ENCODE results near the gene CASP10.

The CASP10 gene

DNA sequence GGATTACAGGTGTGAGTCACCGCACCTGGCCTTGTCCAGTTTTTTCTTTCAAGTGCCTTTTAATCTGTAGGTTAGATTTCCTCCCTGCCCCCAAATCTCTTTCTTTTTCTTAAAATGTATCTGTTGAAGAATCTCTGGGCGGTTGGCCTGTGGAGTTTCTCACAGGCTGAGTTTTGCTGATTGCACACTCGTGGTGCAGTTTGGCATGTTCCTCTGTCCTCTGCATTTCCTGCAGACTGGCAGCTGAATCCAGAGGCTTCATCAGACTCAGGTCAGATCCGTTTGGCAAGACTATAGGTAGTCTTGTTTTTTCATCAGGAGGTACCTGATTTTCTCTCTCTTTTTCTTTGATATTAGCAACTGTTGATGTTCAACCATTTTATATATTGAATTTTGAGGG, 5.5 kb downstream of the CASP10 start:
- no peak overlapping the region for H3K18ac ChIP-seq (ENCODE audit: low read depth in 1 of 2, low read length in 2 of 2)
- no peak overlapping the region for H3K14ac ChIP-seq (ENCODE audit: low read length in 2 of 2)
- H3K4me2 ChIP-seq (ENCODE audit: low read length, poor library complexity, severe bottlenecking) = no peak overlapping the region

DNA sequence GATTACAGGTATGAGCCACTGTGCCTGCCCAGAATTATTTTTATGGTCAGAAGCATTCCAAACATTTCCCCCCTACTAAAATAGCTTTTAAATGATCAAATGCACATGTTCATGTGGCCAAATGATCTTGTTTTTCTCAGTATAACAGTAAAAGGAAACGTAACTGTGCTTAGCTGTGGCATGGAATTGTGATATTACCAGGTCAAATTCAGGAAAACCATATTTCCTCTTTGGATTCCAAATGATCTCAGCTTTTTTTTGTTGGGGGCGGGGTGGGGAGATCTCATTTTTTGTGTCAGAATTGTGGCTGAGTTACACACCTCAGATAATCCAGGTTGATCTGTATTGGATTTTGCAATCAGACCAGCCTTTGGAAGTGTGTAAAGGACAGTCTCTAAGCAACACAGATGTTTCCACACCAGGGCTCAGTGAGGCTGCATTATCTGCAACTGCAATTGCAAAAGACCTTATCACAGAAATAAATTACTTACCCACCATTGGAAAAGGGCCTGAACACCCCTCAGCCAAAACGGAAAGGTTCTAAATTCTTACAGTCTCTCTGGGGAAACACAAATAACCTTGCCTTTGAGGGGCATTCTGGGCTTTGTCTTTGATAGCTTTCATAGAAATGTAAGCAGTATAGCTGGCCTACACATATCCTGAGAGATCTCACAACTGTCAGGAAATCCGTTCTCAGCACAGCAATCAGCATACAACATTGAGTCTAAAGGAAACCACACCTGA, 8.4 kb downstream of the CASP10 start:
- no peak overlapping the region for H3K18ac ChIP-seq (ENCODE audit: low read depth in 1 of 2, low read length in 2 of 2)
- H3K27me3 ChIP-seq (ENCODE audit: control insufficient read depth in 1 of 2, insufficient read depth in 1 of 2, low read length in 2 of 2) = no peaks in the 10 kb centered on the region
- H2BK12ac ChIP-seq (ENCODE audit: low read length in 2 of 2) = no peak overlapping the region
- H2BK5ac ChIP-seq (ENCODE audit: low read depth, low read length, poor library complexity, severe bottlenecking) = no peak overlapping the region
- H3K9ac ChIP-seq (ENCODE audit: low read length) = no peak overlapping the region
- no peak overlapping the region for H4K8ac ChIP-seq (ENCODE audit: low read length)
- H3K23ac ChIP-seq (ENCODE audit: low read length in 2 of 2) = no peak overlapping the region
- no peak for DNase-seq
- no peak overlapping the region for H2BK15ac ChIP-seq (ENCODE audit: low read depth, poor library complexity, severe bottlenecking)
- H3K4me2 ChIP-seq (ENCODE audit: low read length, poor library complexity, severe bottlenecking) = no peak overlapping the region
- H2BK120ac ChIP-seq (ENCODE audit: low read depth, low read length) = no peak overlapping the region
- WGBS = 78% methylated on average over 4 of the region's 4 CpGs
- no peak overlapping the region for H3K4me3 ChIP-seq (ENCODE audit: insufficient read depth in 1 of 2, low read depth in 1 of 2, low read length in 2 of 2)
- H3K27ac ChIP-seq (ENCODE audit: low read length, poor library complexity, severe bottlenecking) = no peak overlapping the region
- no peaks in the 10 kb centered on the region for H3K9me3 ChIP-seq (ENCODE audit: control insufficient read depth, low read length)
- H2AK5ac ChIP-seq (ENCODE audit: low read length, severe bottlenecking) = no peak overlapping the region
- no peaks in the 10 kb centered on the region for H3K4me1 ChIP-seq (ENCODE audit: control insufficient read depth, insufficient read depth, low read depth, low read length)
- H3K4ac ChIP-seq (ENCODE audit: low read depth in 1 of 2, low read length in 2 of 2) = no peak overlapping the region
- peaks cover 0 to 18% of the 10 kb centered on the region in 2 experiments for H3K36me3 ChIP-seq (ENCODE audit: control insufficient read depth in 1 of 2, insufficient read depth in 2 of 2, low read depth in 1 of 2, low read length in 2 of 2)
- no peak overlapping the region for H3K14ac ChIP-seq (ENCODE audit: low read length in 2 of 2)
- H4K91ac ChIP-seq (ENCODE audit: low read length) = no peak overlapping the region
- no peaks in the 10 kb centered on the region for H3K79me1 ChIP-seq (replicated peaks; ENCODE audit: low read length, poor library complexity, severe bottlenecking)
- no peak overlapping the region for H2AFZ ChIP-seq (ENCODE audit: low read depth, low read length)

More for the DNA sequence above, 5.5 kb downstream of the CASP10 start:
- Histone ChIP-seq H2BK15ac (ENCODE audit: low read depth, poor library complexity, severe bottlenecking) (no peak overlapping the region), H3K9ac (ENCODE audit: low read length) (no peak overlapping the region), H2BK120ac (ENCODE audit: low read depth, low read length) (no peak overlapping the region), H2BK5ac (ENCODE audit: low read depth, low read length, poor library complexity, severe bottlenecking) (no peak overlapping the region), H3K4me3 (ENCODE audit: insufficient read depth in 1 of 2, low read depth in 1 of 2, low read length in 2 of 2) (no peak overlapping the region), H4K8ac (ENCODE audit: low read length) (no peak overlapping the region), H3K27me3 (ENCODE audit: control insufficient read depth in 1 of 2, insufficient read depth in 1 of 2, low read length in 2 of 2) (no peaks in the 10 kb centered on the region), H3K36me3 (ENCODE audit: control insufficient read depth in 1 of 2, insufficient read depth in 2 of 2, low read depth in 1 of 2, low read length in 2 of 2) (peaks cover 0 to 13% of the 10 kb centered on the region in 2 experiments), H3K23ac (ENCODE audit: low read length in 2 of 2) (no peak overlapping the region), H2AFZ (ENCODE audit: low read depth, low read length) (no peak overlapping the region), H3K9me3 (ENCODE audit: control insufficient read depth, low read length) (no peaks in the 10 kb centered on the region), H3K27ac (ENCODE audit: low read length, poor library complexity, severe bottlenecking) (no peak overlapping the region), H3K4me1 (ENCODE audit: control insufficient read depth, insufficient read depth, low read depth, low read length) (no peaks in the 10 kb centered on the region), H2AK5ac (ENCODE audit: low read length, severe bottlenecking) (no peak overlapping the region), H2BK12ac (ENCODE audit: low read length in 2 of 2) (no peak overlapping the region), H3K79me1 (replicated peaks; ENCODE audit: low read length, poor library complexity, severe bottlenecking) (no peaks in the 10 kb centered on the region), H4K91ac (ENCODE audit: low read length) (no peak overlapping the region), H3K4ac (ENCODE audit: low read depth in 1 of 2, low read length in 2 of 2) (no peak overlapping the region)
- no peak for DNase-seq
- 94% methylated on average over 2 of the region's 4 CpGs for WGBS

DNA sequence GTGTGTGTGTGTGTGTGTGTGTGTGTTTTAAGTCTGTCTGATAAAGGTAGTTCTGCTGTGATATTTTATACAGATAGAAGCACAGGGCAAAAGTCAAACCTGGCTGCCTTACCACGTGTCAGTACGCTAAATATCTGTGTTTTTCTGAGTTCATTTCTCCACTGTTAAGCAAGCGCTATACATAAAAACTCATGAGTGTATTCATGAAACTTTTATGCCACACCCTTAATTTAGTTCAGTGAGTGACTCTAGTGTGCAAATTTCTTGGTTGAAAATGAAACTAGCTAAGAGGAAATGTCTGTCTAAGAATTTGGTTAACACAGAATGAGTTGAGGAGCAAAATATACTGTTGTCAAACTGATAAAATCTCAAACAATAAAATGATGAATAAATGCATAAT, 11.2 kb downstream of the CASP10 start:
- no peak overlapping the region for H2BK12ac ChIP-seq (ENCODE audit: low read length in 2 of 2)
- H3K4me3 ChIP-seq (ENCODE audit: insufficient read depth in 1 of 2, low read depth in 1 of 2, low read length in 2 of 2) = no peak overlapping the region
- H3K4me1 ChIP-seq (ENCODE audit: control insufficient read depth, insufficient read depth, low read depth, low read length) = no peaks in the 10 kb centered on the region
- H3K4ac ChIP-seq (ENCODE audit: low read depth in 1 of 2, low read length in 2 of 2) = no peak overlapping the region
- H2AK5ac ChIP-seq (ENCODE audit: low read length, severe bottlenecking) = no peak overlapping the region
- no peak overlapping the region for H2BK120ac ChIP-seq (ENCODE audit: low read depth, low read length)
- no peak overlapping the region for H3K14ac ChIP-seq (ENCODE audit: low read length in 2 of 2)
- H3K9ac ChIP-seq (ENCODE audit: low read length) = no peak overlapping the region
- no peak overlapping the region for H2AFZ ChIP-seq (ENCODE audit: low read depth, low read length)
- WGBS = 90% methylated on average over 2 of the region's 3 CpGs
- H2BK5ac ChIP-seq (ENCODE audit: low read depth, low read length, poor library complexity, severe bottlenecking) = no peak overlapping the region
- H3K27me3 ChIP-seq (ENCODE audit: control insufficient read depth in 1 of 2, insufficient read depth in 1 of 2, low read length in 2 of 2) = no peaks in the 10 kb centered on the region
- peaks cover 0 to 26% of the 10 kb centered on the region in 2 experiments for H3K36me3 ChIP-seq (ENCODE audit: control insufficient read depth in 1 of 2, insufficient read depth in 2 of 2, low read depth in 1 of 2, low read length in 2 of 2)
- H3K79me1 ChIP-seq (replicated peaks; ENCODE audit: low read length, poor library complexity, severe bottlenecking) = no peaks in the 10 kb centered on the region
- H4K8ac ChIP-seq (ENCODE audit: low read length) = no peak overlapping the region
- no peak overlapping the region for H2BK15ac ChIP-seq (ENCODE audit: low read depth, poor library complexity, severe bottlenecking)
- no peaks in the 10 kb centered on the region for H3K9me3 ChIP-seq (ENCODE audit: control insufficient read depth, low read length)
- H3K4me2 ChIP-seq (ENCODE audit: low read length, poor library complexity, severe bottlenecking) = no peak overlapping the region
- no peak for DNase-seq
- no peak overlapping the region for H3K23ac ChIP-seq (ENCODE audit: low read length in 2 of 2)
- no peak overlapping the region for H4K91ac ChIP-seq (ENCODE audit: low read length)
- no peak overlapping the region for H3K27ac ChIP-seq (ENCODE audit: low read length, poor library complexity, severe bottlenecking)
- H3K18ac ChIP-seq (ENCODE audit: low read depth in 1 of 2, low read length in 2 of 2) = no peak overlapping the region

DNA sequence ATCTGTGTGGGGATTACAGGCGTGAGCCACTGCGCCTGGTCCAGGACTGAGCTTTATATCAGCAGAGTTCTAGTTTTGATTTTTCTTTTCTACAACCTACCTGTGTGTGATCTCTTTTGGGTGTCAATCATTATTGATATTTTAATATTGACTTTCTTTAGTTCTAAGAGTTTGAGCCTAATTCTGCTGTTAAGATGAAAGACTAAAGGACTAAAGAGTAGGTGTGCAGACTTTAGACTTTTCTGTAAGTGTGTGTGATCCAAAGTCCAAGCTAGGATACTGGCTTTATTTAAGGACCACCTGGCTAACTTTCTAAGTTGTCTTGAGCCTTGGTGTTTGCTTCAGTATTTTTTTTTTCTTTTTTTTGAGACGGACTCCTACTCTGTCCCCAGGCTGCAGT, 12.4 kb downstream of the CASP10 start:
- H2BK5ac ChIP-seq (ENCODE audit: low read depth, low read length, poor library complexity, severe bottlenecking) = no peak overlapping the region
- 73% methylated on average over 3 of the region's 3 CpGs for WGBS

More for the DNA sequence above, 12.4 kb downstream of the CASP10 start:
- H2BK15ac ChIP-seq (ENCODE audit: low read depth, poor library complexity, severe bottlenecking) = no peak overlapping the region
- no peak for DNase-seq
- no peaks in the 10 kb centered on the region for H3K79me1 ChIP-seq (replicated peaks; ENCODE audit: low read length, poor library complexity, severe bottlenecking)
- no peak overlapping the region for H3K14ac ChIP-seq (ENCODE audit: low read length in 2 of 2)
- no peak overlapping the region for H3K23ac ChIP-seq (ENCODE audit: low read length in 2 of 2)
- H3K18ac ChIP-seq (ENCODE audit: low read depth in 1 of 2, low read length in 2 of 2) = no peak overlapping the region
- no peak overlapping the region for H3K4ac ChIP-seq (ENCODE audit: low read depth in 1 of 2, low read length in 2 of 2)
- H3K27me3 ChIP-seq (ENCODE audit: control insufficient read depth in 1 of 2, insufficient read depth in 1 of 2, low read length in 2 of 2) = no peaks in the 10 kb centered on the region
- no peak overlapping the region for H2AFZ ChIP-seq (ENCODE audit: low read depth, low read length)
- no peak overlapping the region for H4K91ac ChIP-seq (ENCODE audit: low read length)
- H3K9me3 ChIP-seq (ENCODE audit: control insufficient read depth, low read length) = no peaks in the 10 kb centered on the region
- H3K4me2 ChIP-seq (ENCODE audit: low read length, poor library complexity, severe bottlenecking) = no peak overlapping the region
- peaks cover 0 to 21% of the 10 kb centered on the region in 2 experiments for H3K36me3 ChIP-seq (ENCODE audit: control insufficient read depth in 1 of 2, insufficient read depth in 2 of 2, low read depth in 1 of 2, low read length in 2 of 2)
- H2AK5ac ChIP-seq (ENCODE audit: low read length, severe bottlenecking) = no peak overlapping the region
- H3K9ac ChIP-seq (ENCODE audit: low read length) = no peak overlapping the region
- no peak overlapping the region for H3K27ac ChIP-seq (ENCODE audit: low read length, poor library complexity, severe bottlenecking)
- H3K4me3 ChIP-seq (ENCODE audit: insufficient read depth in 1 of 2, low read depth in 1 of 2, low read length in 2 of 2) = no peak overlapping the region
- H4K8ac ChIP-seq (ENCODE audit: low read length) = no peak overlapping the region
- H2BK12ac ChIP-seq (ENCODE audit: low read length in 2 of 2) = no peak overlapping the region
- H3K4me1 ChIP-seq (ENCODE audit: control insufficient read depth, insufficient read depth, low read depth, low read length) = no peaks in the 10 kb centered on the region
- no peak overlapping the region for H2BK120ac ChIP-seq (ENCODE audit: low read depth, low read length)
